Astrocyte (in vitro differentiated cells and primary cell): Measurements from ENCODE around the gene SVBP. TPM values are rescaled to one million over a fixed set of nuclear protein-coding genes. Genes with fewer than 3 reads are reported as not detected.

Experiments
- DNase-seq: peaks from one replicate; pipeline ENCODE4 v3.0.0-alpha.2; 2010; ENCODE audit warnings: low read depth
- FAIRE-seq: peaks from 2 replicates; lab custom pipeline; 2011; peaks lifted over from hg19 to GRCh38; lab: Jason Lieb, UNC
- H2AFZ ChIP-seq: 2 replicates; pipeline ENCODE4 v1.6.0; 2012; ENCODE audit warnings: low read depth, low read length, inconsistent platforms
- H3K27ac ChIP-seq: 2 replicates; pipeline ENCODE4 v1.5.1; 2011; ENCODE audit warnings: low read depth, low read length, inconsistent platforms
- H3K27me3 ChIP-seq: 2 replicates; pipeline ENCODE4 v1.6.0; 2011; ENCODE audit warnings: low read length, inconsistent platforms; ENCODE audit not compliant: insufficient read depth
- H3K36me3 ChIP-seq: 2 replicates; pipeline ENCODE4 v1.5.1; 2011; ENCODE audit warnings: low read length, inconsistent platforms; ENCODE audit not compliant: insufficient read depth
- H3K4me1 ChIP-seq: 2 replicates; pipeline ENCODE4 v1.5.1; 2011; ENCODE audit warnings: low read length, inconsistent platforms; ENCODE audit not compliant: insufficient read depth
- H3K4me2 ChIP-seq: 2 replicates; pipeline ENCODE4 v1.6.0; 2012; ENCODE audit warnings: low read length, inconsistent platforms
- H3K4me3 ChIP-seq: 2 replicates; pipeline ENCODE4 v1.5.1; 2011; ENCODE audit warnings: low read depth, mild to moderate bottlenecking, low read length, inconsistent platforms; ENCODE audit not compliant: insufficient read depth
- H3K79me2 ChIP-seq: 2 replicates; pipeline ENCODE4 v1.6.0; 2012; ENCODE audit warnings: mild to moderate bottlenecking, low read length, inconsistent platforms; ENCODE audit not compliant: insufficient read depth
- H3K9ac ChIP-seq: 2 replicates; pipeline ENCODE4 v1.6.0; 2012; ENCODE audit warnings: mild to moderate bottlenecking, low read length, inconsistent platforms
- H3K9me3 ChIP-seq: 2 replicates; pipeline ENCODE4 v1.5.1; 2012; ENCODE audit warnings: low read depth, mild to moderate bottlenecking, low read length, inconsistent platforms; ENCODE audit not compliant: insufficient read depth
- H4K20me1 ChIP-seq: 2 replicates; pipeline ENCODE4 v1.6.0; 2012; ENCODE audit warnings: low read length, inconsistent platforms; ENCODE audit not compliant: insufficient read depth
- H3K27ac Mint-ChIP-seq: one replicate; pipeline ENCODE4 v1.8.0; 2021; ENCODE audit warnings: mild to moderate bottlenecking, mixed read lengths; ENCODE audit not compliant: unreplicated experiment
- H3K27me3 Mint-ChIP-seq: one replicate; pipeline ENCODE4 v1.8.0; 2021; ENCODE audit warnings: low read depth, mixed read lengths; ENCODE audit not compliant: unreplicated experiment
- H3K36me3 Mint-ChIP-seq: one replicate; pipeline ENCODE4 v1.8.0; 2021; ENCODE audit warnings: low read depth, mixed read lengths; ENCODE audit not compliant: unreplicated experiment
- H3K4me1 Mint-ChIP-seq: one replicate; pipeline ENCODE4 v1.8.0; 2021; ENCODE audit warnings: low read depth, mixed read lengths; ENCODE audit not compliant: unreplicated experiment
- H3K4me3 Mint-ChIP-seq: one replicate; pipeline ENCODE4 v1.8.0; 2021; ENCODE audit warnings: mild to moderate bottlenecking, moderate library complexity, mixed read lengths; ENCODE audit not compliant: unreplicated experiment
- H3K9me3 Mint-ChIP-seq: one replicate; pipeline ENCODE4 v1.8.0; 2021; ENCODE audit warnings: mild to moderate bottlenecking, mixed read lengths; ENCODE audit not compliant: unreplicated experiment
- CTCF ChIP-seq: IDR thresholded peaks from 2 replicates; pipeline ENCODE4 v1.5.1; 2011; ENCODE audit warnings: low read depth, mild to moderate bottlenecking, inconsistent platforms, low read length, moderate library complexity; ENCODE audit not compliant: insufficient read depth
- EZH2 ChIP-seq: IDR thresholded peaks from 2 replicates; pipeline ENCODE4 v1.6.1; 2012; ENCODE audit warnings: mild to moderate bottlenecking, low read length, inconsistent platforms; ENCODE audit not compliant: insufficient read depth
- total RNA-seq: library from RNA; stranded (reverse); gene quantifications from 2 replicates; pipeline ENCODE4 v1.2.1, GENCODE V29; 2021

Gene SVBP
- total RNA-seq, 1 donor from 2014 or later: 28.1 TPM

GRCh38 chr1:42838482-42839190, 21.4 kb upstream of the SVBP start:
- Histone ChIP-seq H3K79me2 (no peaks in the 10 kb centered on the region), H2AFZ (no peak overlapping the region), H3K4me1 (no peaks in the 10 kb centered on the region), H4K20me1 (no peaks in the 10 kb centered on the region), H3K27me3 (no peaks in the 10 kb centered on the region), H3K36me3 (no peaks in the 10 kb centered on the region), H3K4me2 (no peak overlapping the region), H3K9me3 (no peaks in the 10 kb centered on the region), H3K4me3 (no peak overlapping the region), H3K27ac (no peak overlapping the region), H3K9ac (no peak overlapping the region)
- TF ChIP-seq EZH2: no peak
- TF ChIP-seq CTCF: no peak
- peaks cover 6% of the 10 kb centered on the region for H3K27me3 Mint-ChIP-seq
- no peak overlapping the region for H3K4me3 Mint-ChIP-seq
- DNase-seq (no peak), FAIRE-seq (no peak)
- H3K4me1 Mint-ChIP-seq: no peaks in the 10 kb centered on the region
- peaks cover 26% of the 10 kb centered on the region for H3K36me3 Mint-ChIP-seq
- H3K9me3 Mint-ChIP-seq: no peaks in the 10 kb centered on the region
- H3K27ac Mint-ChIP-seq: no peak overlapping the region

- FAIRE-seq: no peak
- H2AFZ ChIP-seq: no peak overlapping the region
Measured at GRCh38 chr1:42837709-42838108, 20.5 kb upstream of the SVBP start.

More at GRCh38 chr1:42837709-42838108, 20.5 kb upstream of the SVBP start:
- no peak overlapping the region for H3K9ac ChIP-seq
- no peak overlapping the region for H3K27ac ChIP-seq
- Mint-ChIP-seq H3K9me3 (no peaks in the 10 kb centered on the region), H3K27me3 (peaks cover 6% of the 10 kb centered on the region), H3K4me3 (no peak overlapping the region), H3K4me1 (no peaks in the 10 kb centered on the region), H3K36me3 (peaks cover 21% of the 10 kb centered on the region), H3K27ac (no peak overlapping the region)
- no peaks in the 10 kb centered on the region for H3K27me3 ChIP-seq
- DNase-seq: no peak
- H3K9me3 ChIP-seq: no peaks in the 10 kb centered on the region
- no peak overlapping the region for H3K4me3 ChIP-seq
- H3K4me1 ChIP-seq: no peaks in the 10 kb centered on the region
- no peaks in the 10 kb centered on the region for H4K20me1 ChIP-seq
- TF ChIP-seq CTCF (no peak), EZH2 (no peak)
- H3K36me3 ChIP-seq: no peaks in the 10 kb centered on the region
- H3K4me2 ChIP-seq: no peak overlapping the region
- H3K79me2 ChIP-seq: no peaks in the 10 kb centered on the region
